DMS 273 (cell line): ENCODE results near the gene TMEM151A.
"Not testable (repeated sequence)": the region's sequence is repeated elsewhere in the genome, so short reads cannot be mapped to it uniquely, and the experiment has no call there.

Source experiments
- DNase-seq: peaks from one replicate; lab custom pipeline; 2025; ENCODE audit not compliant: unreplicated experiment; lab: John Stamatoyannopoulos, UW

The TMEM151A gene

GRCh38 chr11:66267039-66267378, 24.7 kb upstream of the TMEM151A start:
- no peak for DNase-seq

GRCh38 chr11:66267379-66268243, 24.1 kb upstream of the TMEM151A start:
- DNase-seq = peak; percentile 86

GRCh38 chr11:66268244-66268951, 23.3 kb upstream of the TMEM151A start, which contains the start of gene RAB1B:
TSS of gene RAB1B (plus strand) at chr11:66268639. CDS start at chr11:66268680, 41 bp downstream.
- peak; percentile 99 for DNase-seq

GRCh38 chr11:66268952-66269905, 22.5 kb upstream of the TMEM151A start:
- peak; percentile 46 for DNase-seq

GRCh38 chr11:66271816-66272215, 19.9 kb upstream of the TMEM151A start:
- DNase-seq = no peak

GRCh38 chr11:66272596-66272995, 19.1 kb upstream of the TMEM151A start:
- DNase-seq = no peak

- DNase-seq = no peak
Observed at GRCh38 chr11:66274219-66274618, 17.5 kb upstream of the TMEM151A start.

- peak; percentile 73 for DNase-seq
Observed at GRCh38 chr11:66275396-66275795, 16.3 kb upstream of the TMEM151A start.

- no peak for DNase-seq
Observed at GRCh38 chr11:66275984-66276612, 15.6 kb upstream of the TMEM151A start.

- not testable (repeated sequence) for DNase-seq
Observed at GRCh38 chr11:66276619-66277018, 15.1 kb upstream of the TMEM151A start.

GRCh38 chr11:66277064-66277463, 14.6 kb upstream of the TMEM151A start:
- DNase-seq = not testable (repeated sequence)

- DNase-seq = peak; percentile 66
Observed at GRCh38 chr11:66277471-66278362, 14.0 kb upstream of the TMEM151A start, which contains the start of gene CNIH2. TSS of gene CNIH2 (plus strand) at chr11:66278175. CDS start at chr11:66278457, 282 bp downstream.

- peak; percentile 54 for DNase-seq
Observed at GRCh38 chr11:66278363-66279091, 13.2 kb upstream of the TMEM151A start.

GRCh38 chr11:66279092-66279734, 12.5 kb upstream of the TMEM151A start:
- DNase-seq = no peak

- peak; percentile 57 for DNase-seq
Observed at GRCh38 chr11:66280428-66280827, 11.3 kb upstream of the TMEM151A start.

- no peak for DNase-seq
Observed at GRCh38 chr11:66281001-66281400, 10.7 kb upstream of the TMEM151A start.

GRCh38 chr11:66281776-66282467, 9.8 kb upstream of the TMEM151A start:
- no peak for DNase-seq
